ENCODE results near the gene RSPH1. TPM values are rescaled to one million over a fixed set of nuclear protein-coding genes. Genes with fewer than 3 reads are reported as not detected.

The RSPH1 gene
- total RNA-seq, 1 experiment from 2014 or later, result 1.5 TPM

- ATAC-seq (no peak), DNase-seq (ENCODE audit: low read depth, low spot score) (no peak)
- H3K27ac ChIP-seq (ENCODE audit: low read depth, low read length), result no peak overlapping the region
- H2AFZ ChIP-seq (ENCODE audit: low read depth, low read length, poor library complexity, severe bottlenecking), result no peak overlapping the region
- H3K4me2 ChIP-seq (ENCODE audit: low read length), result no peak overlapping the region
- no peaks in the 10 kb centered on the region for H3K9me2 ChIP-seq (ENCODE audit: insufficient read depth)
- POLR2A ChIA-PET, result no interaction called here
- no peak overlapping the region for H3K4me3 ChIP-seq (replicated peaks in 1 of 2; ENCODE audit: low read depth in 1 of 2, low read length in 2 of 2)
- no peaks in the 10 kb centered on the region for H3K79me2 ChIP-seq (ENCODE audit: insufficient read depth, low read length)
- H3K36me3 ChIP-seq (ENCODE audit: control insufficient read depth in 1 of 2, insufficient read depth in 2 of 2, low read length in 2 of 2), result no peaks in the 10 kb centered on the region
- H4K20me1 ChIP-seq (ENCODE audit: insufficient read depth), result no peaks in the 10 kb centered on the region
- no TSS peak for BruUV-seq (replicated peaks)
- CTCF ChIA-PET, result no interaction called here
- peaks cover 43% of the 10 kb centered on the region; the same call in 1 of the 2 replicates for H3K27me3 ChIP-seq (ENCODE audit: insufficient read depth, low read length)
- H3K4me1 ChIP-seq (ENCODE audit: control insufficient read depth in 1 of 2, insufficient read depth in 2 of 2, low read length in 2 of 2), result 0 out of 4 replicates have a peak, but pooled peaks cover 0 to 5% of the 10 kb centered on the region in 2 experiments
- no peak for TF ChIP-seq CBX3 (IDR thresholded peaks at IDR 0.05; ENCODE audit: low read depth)
- no peak for TF ChIP-seq EGR1 (IDR thresholded peaks at IDR 0.05; ENCODE audit: low read depth)
- no peak for TF ChIP-seq POLR2A (IDR thresholded peaks at IDR 0.05; ENCODE audit: borderline replicate concordance, extremely low read depth, insufficient read depth, insufficient read length)
- no peak for TF ChIP-seq ZNF274 (IDR thresholded peaks at IDR 0.05; ENCODE audit: low read depth, low read length)
- TF ChIP-seq EZH2phosphoT487 (IDR thresholded peaks at IDR 0.05; ENCODE audit: borderline replicate concordance), result no peak
- no peak for TF ChIP-seq ZBTB33 (IDR thresholded peaks at IDR 0.05; ENCODE audit: extremely low read depth, insufficient replicate concordance, low read length)
- TF ChIP-seq SRF (IDR thresholded peaks at IDR 0.05; ENCODE audit: low read depth), result no peak
- no peak for TF ChIP-seq TCF7L2 (IDR thresholded peaks at IDR 0.05; ENCODE audit: borderline replicate concordance, extremely low read depth, insufficient read depth, insufficient read length)
- TF ChIP-seq SIN3A (IDR thresholded peaks at IDR 0.05; ENCODE audit: low read depth), result no peak
- TF ChIP-seq FOSL1 (IDR thresholded peaks at IDR 0.05; ENCODE audit: low read depth), result no peak
- no peak for TF ChIP-seq JUND (IDR thresholded peaks at IDR 0.05)
- no peak for TF ChIP-seq RAD21 (IDR thresholded peaks at IDR 0.05; ENCODE audit: low read depth)
- TF ChIP-seq, protein P1, sequence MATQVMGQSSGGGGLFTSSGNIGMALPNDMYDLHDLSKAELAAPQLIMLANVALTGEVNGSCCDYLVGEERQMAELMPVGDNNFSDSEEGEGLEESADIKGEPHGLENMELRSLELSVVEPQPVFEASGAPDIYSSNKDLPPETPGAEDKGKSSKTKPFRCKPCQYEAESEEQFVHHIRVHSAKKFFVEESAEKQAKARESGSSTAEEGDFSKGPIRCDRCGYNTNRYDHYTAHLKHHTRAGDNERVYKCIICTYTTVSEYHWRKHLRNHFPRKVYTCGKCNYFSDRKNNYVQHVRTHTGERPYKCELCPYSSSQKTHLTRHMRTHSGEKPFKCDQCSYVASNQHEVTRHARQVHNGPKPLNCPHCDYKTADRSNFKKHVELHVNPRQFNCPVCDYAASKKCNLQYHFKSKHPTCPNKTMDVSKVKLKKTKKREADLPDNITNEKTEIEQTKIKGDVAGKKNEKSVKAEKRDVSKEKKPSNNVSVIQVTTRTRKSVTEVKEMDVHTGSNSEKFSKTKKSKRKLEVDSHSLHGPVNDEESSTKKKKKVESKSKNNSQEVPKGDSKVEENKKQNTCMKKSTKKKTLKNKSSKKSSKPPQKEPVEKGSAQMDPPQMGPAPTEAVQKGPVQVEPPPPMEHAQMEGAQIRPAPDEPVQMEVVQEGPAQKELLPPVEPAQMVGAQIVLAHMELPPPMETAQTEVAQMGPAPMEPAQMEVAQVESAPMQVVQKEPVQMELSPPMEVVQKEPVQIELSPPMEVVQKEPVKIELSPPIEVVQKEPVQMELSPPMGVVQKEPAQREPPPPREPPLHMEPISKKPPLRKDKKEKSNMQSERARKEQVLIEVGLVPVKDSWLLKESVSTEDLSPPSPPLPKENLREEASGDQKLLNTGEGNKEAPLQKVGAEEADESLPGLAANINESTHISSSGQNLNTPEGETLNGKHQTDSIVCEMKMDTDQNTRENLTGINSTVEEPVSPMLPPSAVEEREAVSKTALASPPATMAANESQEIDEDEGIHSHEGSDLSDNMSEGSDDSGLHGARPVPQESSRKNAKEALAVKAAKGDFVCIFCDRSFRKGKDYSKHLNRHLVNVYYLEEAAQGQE (IDR thresholded peaks at IDR 0.05; ENCODE audit: low read depth), result no peak
- no peak for TF ChIP-seq ZFX (IDR thresholded peaks at IDR 0.05)
- TF ChIP-seq YY1 (IDR thresholded peaks at IDR 0.05; ENCODE audit: extremely low read depth, insufficient replicate concordance, low read depth, low read length), result no peak
- TF ChIP-seq POLR2AphosphoS5 (IDR thresholded peaks at IDR 0.05; ENCODE audit: low read depth, low read length), result no peak
- TF ChIP-seq MAX (IDR thresholded peaks at IDR 0.05), result no peak
- TF ChIP-seq, protein P2, sequence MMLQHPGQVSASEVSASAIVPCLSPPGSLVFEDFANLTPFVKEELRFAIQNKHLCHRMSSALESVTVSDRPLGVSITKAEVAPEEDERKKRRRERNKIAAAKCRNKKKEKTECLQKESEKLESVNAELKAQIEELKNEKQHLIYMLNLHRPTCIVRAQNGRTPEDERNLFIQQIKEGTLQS (IDR thresholded peaks at IDR 0.05), result no peak
- no peak for TF ChIP-seq ELF1 (IDR thresholded peaks at IDR 0.05; ENCODE audit: borderline replicate concordance, low read depth)
- intact Hi-C loops (cut with micrococcal nuclease), result no loop called here
- no peak overlapping the region for H3K9ac ChIP-seq (ENCODE audit: low read length)
- RAD21 ChIA-PET (ENCODE audit: low non-redundant PET in 1 of 2, low total read pairs in 2 of 2, uncharacterized antibody in 2 of 2, unreplicated experiment in 2 of 2), result no interaction called here
- no peaks in the 10 kb centered on the region for H3K9me3 ChIP-seq (ENCODE audit: control insufficient read depth in 1 of 2, insufficient read depth in 1 of 2, low read depth in 1 of 2, low read length in 2 of 2)
Measured at GRCh38 chr21:42430521-42430920, 65.5 kb downstream of the RSPH1 start.
